Stimulated activated CD8-positive, alpha-beta memory T cell treated with anti-CD3 and anti-CD28 coated beads, Interleukin-12 subunit alpha, Interleukin-12 subunit beta, amount 100 ng/mL, for 1 hour (primary cell): ENCODE measurements around the gene ANK3.

ENCODE experiments used
- DNase-seq: peaks from one replicate; pipeline ENCODE4 v3.0.0-alpha.2; 2020; ENCODE audit warnings: low read depth

ANK3 gene

GRCh38 chr10:60175441-60175971 is 214.2 kb downstream of the ANK3 start:
- no peak for DNase-seq

- DNase-seq, result no peak
Measured at GRCh38 chr10:60172363-60172990, 217.2 kb downstream of the ANK3 start.

- no peak for DNase-seq
Measured at GRCh38 chr10:60171436-60172013, 218.2 kb downstream of the ANK3 start.

- no peak for DNase-seq
Measured at GRCh38 chr10:60170250-60170649, 219.4 kb downstream of the ANK3 start.

- DNase-seq, result no peak
Measured at GRCh38 chr10:60169111-60169510, 220.6 kb downstream of the ANK3 start.

- DNase-seq, result no peak
Measured at GRCh38 chr10:60167050-60167449, 222.6 kb downstream of the ANK3 start.

GRCh38 chr10:60163786-60164185 is 225.9 kb downstream of the ANK3 start:
- no peak for DNase-seq

- no peak for DNase-seq
Measured at GRCh38 chr10:60162631-60163030, 227.0 kb downstream of the ANK3 start.

- DNase-seq, result no peak
Measured at GRCh38 chr10:60155943-60156683, 233.6 kb downstream of the ANK3 start.

- no peak for DNase-seq
Measured at GRCh38 chr10:60155099-60155877, 234.4 kb downstream of the ANK3 start.

GRCh38 chr10:60149003-60149402 is 240.7 kb downstream of the ANK3 start:
- no peak for DNase-seq

- DNase-seq, result no peak
Measured at GRCh38 chr10:60148266-60148840, 241.3 kb downstream of the ANK3 start.

GRCh38 chr10:60147576-60148265 is 242.0 kb downstream of the ANK3 start:
- DNase-seq, result no peak

- DNase-seq, result no peak
Measured at GRCh38 chr10:60147025-60147424, 242.7 kb downstream of the ANK3 start.

- DNase-seq, result no peak
Measured at GRCh38 chr10:60144099-60144498, 245.6 kb downstream of the ANK3 start.

- no peak for DNase-seq
Measured at GRCh38 chr10:60142736-60143135, 246.9 kb downstream of the ANK3 start.

GRCh38 chr10:60141896-60142559 is 247.6 kb downstream of the ANK3 start:
- DNase-seq, result no peak

GRCh38 chr10:60140651-60141632 is 248.7 kb downstream of the ANK3 start:
- no peak for DNase-seq

GRCh38 chr10:60139798-60140566 is 249.7 kb downstream of the ANK3 start:
- DNase-seq, result no peak
